ENCODE measurements around the gene CITED4. TPM values are rescaled to one million over a fixed set of nuclear protein-coding genes. Genes with fewer than 3 reads are reported as not detected.

Gene CITED4
- polyA plus RNA-seq, 1 donor from 2014 or later, result 2.6 TPM

DNA sequence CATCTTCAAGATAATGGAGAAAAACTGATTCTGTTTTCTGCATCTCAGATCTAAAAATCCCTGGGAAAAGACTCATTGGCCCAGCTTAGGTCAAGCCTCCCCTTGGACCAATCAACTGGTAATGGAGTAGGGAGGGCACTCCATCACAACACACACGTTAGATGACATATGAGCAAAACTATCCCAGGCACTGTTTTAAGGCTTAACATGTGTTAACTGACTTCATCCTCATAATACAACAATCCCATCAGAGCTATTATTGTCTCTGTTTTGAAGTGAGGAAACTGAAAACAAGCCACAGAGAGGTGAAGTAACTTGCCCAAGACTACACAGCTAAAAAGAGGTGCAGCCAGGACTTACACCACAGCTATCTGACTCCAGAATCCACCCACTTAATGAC is 14.7 kb upstream of the CITED4 start:
- Histone ChIP-seq H3K27me3 (ENCODE audit: insufficient read depth, low read depth, low read length) (no peaks in the 10 kb centered on the region), H3K9me3 (ENCODE audit: low read length) (no peaks in the 10 kb centered on the region), H4K20me1 (ENCODE audit: insufficient read depth) (no peaks in the 10 kb centered on the region), H3K9me2 (ENCODE audit: insufficient read depth, low read length) (no peaks in the 10 kb centered on the region), H3F3A (ENCODE audit: insufficient read depth, low read length, poor library complexity, severe bottlenecking) (no peaks in the 10 kb centered on the region), H3K4me2 (ENCODE audit: low read length) (no peak overlapping the region), H2AFZ (ENCODE audit: low read depth, low read length) (no peak overlapping the region), H3K9ac (ENCODE audit: low read length) (no peak overlapping the region), H3K36me3 (ENCODE audit: insufficient read depth, low read length) (no peaks in the 10 kb centered on the region), H3K79me2 (replicated peaks; ENCODE audit: insufficient read depth, low read length) (no peaks in the 10 kb centered on the region), H3K4me3 (ENCODE audit: low read length) (no peak overlapping the region), H3K27ac (ENCODE audit: low read length) (no peak overlapping the region)
- TF ChIP-seq, protein P1, sequence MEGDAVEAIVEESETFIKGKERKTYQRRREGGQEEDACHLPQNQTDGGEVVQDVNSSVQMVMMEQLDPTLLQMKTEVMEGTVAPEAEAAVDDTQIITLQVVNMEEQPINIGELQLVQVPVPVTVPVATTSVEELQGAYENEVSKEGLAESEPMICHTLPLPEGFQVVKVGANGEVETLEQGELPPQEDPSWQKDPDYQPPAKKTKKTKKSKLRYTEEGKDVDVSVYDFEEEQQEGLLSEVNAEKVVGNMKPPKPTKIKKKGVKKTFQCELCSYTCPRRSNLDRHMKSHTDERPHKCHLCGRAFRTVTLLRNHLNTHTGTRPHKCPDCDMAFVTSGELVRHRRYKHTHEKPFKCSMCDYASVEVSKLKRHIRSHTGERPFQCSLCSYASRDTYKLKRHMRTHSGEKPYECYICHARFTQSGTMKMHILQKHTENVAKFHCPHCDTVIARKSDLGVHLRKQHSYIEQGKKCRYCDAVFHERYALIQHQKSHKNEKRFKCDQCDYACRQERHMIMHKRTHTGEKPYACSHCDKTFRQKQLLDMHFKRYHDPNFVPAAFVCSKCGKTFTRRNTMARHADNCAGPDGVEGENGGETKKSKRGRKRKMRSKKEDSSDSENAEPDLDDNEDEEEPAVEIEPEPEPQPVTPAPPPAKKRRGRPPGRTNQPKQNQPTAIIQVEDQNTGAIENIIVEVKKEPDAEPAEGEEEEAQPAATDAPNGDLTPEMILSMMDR (IDR thresholded peaks at IDR 0.05; ENCODE audit: poor library complexity, severe bottlenecking), result no peak
- TF ChIP-seq EP300 (conservative IDR thresholded peaks at IDR 0.05; ENCODE audit: poor library complexity, severe bottlenecking) (no peak), POLR2AphosphoS5 (IDR thresholded peaks at IDR 0.05) (no peak), SMC3 (conservative IDR thresholded peaks at IDR 0.05; ENCODE audit: poor library complexity) (no peak), EZH2 (IDR thresholded peaks at IDR 0.05; ENCODE audit: borderline replicate concordance, insufficient read depth, low read length, poor library complexity, severe bottlenecking) (no peak), MXI1 (conservative IDR thresholded peaks at IDR 0.05; ENCODE audit: poor library complexity, severe bottlenecking) (no peak), TAF1 (IDR thresholded peaks at IDR 0.05; ENCODE audit: low read depth) (no peak), RAD21 (conservative IDR thresholded peaks at IDR 0.05) (no peak)
- TF ChIP-seq, protein P2, sequence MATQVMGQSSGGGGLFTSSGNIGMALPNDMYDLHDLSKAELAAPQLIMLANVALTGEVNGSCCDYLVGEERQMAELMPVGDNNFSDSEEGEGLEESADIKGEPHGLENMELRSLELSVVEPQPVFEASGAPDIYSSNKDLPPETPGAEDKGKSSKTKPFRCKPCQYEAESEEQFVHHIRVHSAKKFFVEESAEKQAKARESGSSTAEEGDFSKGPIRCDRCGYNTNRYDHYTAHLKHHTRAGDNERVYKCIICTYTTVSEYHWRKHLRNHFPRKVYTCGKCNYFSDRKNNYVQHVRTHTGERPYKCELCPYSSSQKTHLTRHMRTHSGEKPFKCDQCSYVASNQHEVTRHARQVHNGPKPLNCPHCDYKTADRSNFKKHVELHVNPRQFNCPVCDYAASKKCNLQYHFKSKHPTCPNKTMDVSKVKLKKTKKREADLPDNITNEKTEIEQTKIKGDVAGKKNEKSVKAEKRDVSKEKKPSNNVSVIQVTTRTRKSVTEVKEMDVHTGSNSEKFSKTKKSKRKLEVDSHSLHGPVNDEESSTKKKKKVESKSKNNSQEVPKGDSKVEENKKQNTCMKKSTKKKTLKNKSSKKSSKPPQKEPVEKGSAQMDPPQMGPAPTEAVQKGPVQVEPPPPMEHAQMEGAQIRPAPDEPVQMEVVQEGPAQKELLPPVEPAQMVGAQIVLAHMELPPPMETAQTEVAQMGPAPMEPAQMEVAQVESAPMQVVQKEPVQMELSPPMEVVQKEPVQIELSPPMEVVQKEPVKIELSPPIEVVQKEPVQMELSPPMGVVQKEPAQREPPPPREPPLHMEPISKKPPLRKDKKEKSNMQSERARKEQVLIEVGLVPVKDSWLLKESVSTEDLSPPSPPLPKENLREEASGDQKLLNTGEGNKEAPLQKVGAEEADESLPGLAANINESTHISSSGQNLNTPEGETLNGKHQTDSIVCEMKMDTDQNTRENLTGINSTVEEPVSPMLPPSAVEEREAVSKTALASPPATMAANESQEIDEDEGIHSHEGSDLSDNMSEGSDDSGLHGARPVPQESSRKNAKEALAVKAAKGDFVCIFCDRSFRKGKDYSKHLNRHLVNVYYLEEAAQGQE (IDR thresholded peaks at IDR 0.05; ENCODE audit: borderline replicate concordance), result no peak

DNA sequence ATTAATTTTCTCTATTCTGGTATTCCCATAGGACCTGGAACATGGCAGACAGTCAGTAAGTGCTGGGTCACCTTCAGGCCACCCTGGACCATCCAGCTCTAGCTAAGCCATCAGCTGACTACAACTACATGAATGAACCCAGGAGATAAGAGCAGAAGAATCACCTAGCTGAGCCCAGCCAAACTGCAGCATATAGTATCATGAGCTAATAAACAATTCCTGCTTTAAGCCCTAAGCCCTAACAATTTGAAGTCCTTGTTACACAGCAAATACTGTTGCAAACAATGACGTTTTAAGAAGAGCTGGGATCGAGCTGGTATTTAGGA is 14.2 kb upstream of the CITED4 start:
- TF ChIP-seq MXI1 (conservative IDR thresholded peaks at IDR 0.05; ENCODE audit: poor library complexity, severe bottlenecking) (no peak), RAD21 (conservative IDR thresholded peaks at IDR 0.05) (no peak), POLR2AphosphoS5 (IDR thresholded peaks at IDR 0.05) (no peak), SMC3 (conservative IDR thresholded peaks at IDR 0.05; ENCODE audit: poor library complexity) (no peak), TAF1 (IDR thresholded peaks at IDR 0.05; ENCODE audit: low read depth) (no peak), EZH2 (IDR thresholded peaks at IDR 0.05; ENCODE audit: borderline replicate concordance, insufficient read depth, low read length, poor library complexity, severe bottlenecking) (no peak), EP300 (conservative IDR thresholded peaks at IDR 0.05; ENCODE audit: poor library complexity, severe bottlenecking) (no peak)
- TF ChIP-seq, protein P1 (IDR thresholded peaks at IDR 0.05; ENCODE audit: poor library complexity, severe bottlenecking), result no peak
- TF ChIP-seq, protein P2 (IDR thresholded peaks at IDR 0.05; ENCODE audit: borderline replicate concordance), result no peak
- Histone ChIP-seq H3K9me2 (ENCODE audit: insufficient read depth, low read length) (no peaks in the 10 kb centered on the region), H3F3A (ENCODE audit: insufficient read depth, low read length, poor library complexity, severe bottlenecking) (no peaks in the 10 kb centered on the region), H3K36me3 (ENCODE audit: insufficient read depth, low read length) (no peaks in the 10 kb centered on the region), H3K9me3 (ENCODE audit: low read length) (no peaks in the 10 kb centered on the region), H4K20me1 (ENCODE audit: insufficient read depth) (no peaks in the 10 kb centered on the region), H3K27me3 (ENCODE audit: insufficient read depth, low read depth, low read length) (no peaks in the 10 kb centered on the region), H3K4me3 (ENCODE audit: low read length) (no peak overlapping the region), H3K4me2 (ENCODE audit: low read length) (no peak overlapping the region), H3K27ac (ENCODE audit: low read length) (no peak overlapping the region), H3K79me2 (replicated peaks; ENCODE audit: insufficient read depth, low read length) (no peaks in the 10 kb centered on the region), H2AFZ (ENCODE audit: low read depth, low read length) (no peak overlapping the region), H3K9ac (ENCODE audit: low read length) (no peak overlapping the region)
